Progenitor cell of endocrine pancreas (in vitro differentiated cells): ENCODE results near the gene HOXC6. TPM values are rescaled to one million over a fixed set of nuclear protein-coding genes. Genes with fewer than 3 reads are reported as not detected.

ENCODE experiments used
- DNase-seq: peaks from one replicate; pipeline ENCODE4 v3.0.0; 2021; ENCODE audit warnings: low spot score; ENCODE audit not compliant: unreplicated experiment
- H3K27ac Mint-ChIP-seq: 2 replicates; pipeline ENCODE4 v1.8.0; 2021; ENCODE audit warnings: mild to moderate bottlenecking, moderate library complexity, mixed read lengths
- H3K27me3 Mint-ChIP-seq: 2 replicates; pipeline ENCODE4 v1.8.0; 2021; ENCODE audit warnings: mixed read lengths
- H3K36me3 Mint-ChIP-seq: 2 replicates; pipeline ENCODE4 v1.8.0; 2022; ENCODE audit warnings: mixed read lengths; ENCODE audit not compliant: insufficient read depth
- H3K4me1 Mint-ChIP-seq: 2 replicates; pipeline ENCODE4 v1.8.0; 2021; ENCODE audit warnings: low read depth, mixed read lengths
- H3K4me3 Mint-ChIP-seq: 2 replicates; pipeline ENCODE4 v1.8.0; 2021; ENCODE audit warnings: low read depth, mild to moderate bottlenecking, moderate library complexity, mixed read lengths
- H3K9me3 Mint-ChIP-seq: 2 replicates; pipeline ENCODE4 v1.8.0; 2021; ENCODE audit warnings: low read depth, mixed read lengths
- total RNA-seq: library from RNA; stranded (reverse); gene quantifications from 2 replicates; pipeline ENCODE4 v1.2.1, GENCODE V29; 2021
- TF ChIP-seq, protein P1 (sequence below): fragments of 200-600 bp; sonication (generic); IDR thresholded peaks from one replicate; pipeline ENCODE4 v1.5.0; 2021; ENCODE audit warnings: antibody characterized with exemption, mild to moderate bottlenecking; ENCODE audit not compliant: unreplicated experiment

Gene HOXC6
- total RNA-seq, 1 donor from 2014 or later, result 0.17 TPM

DNA sequence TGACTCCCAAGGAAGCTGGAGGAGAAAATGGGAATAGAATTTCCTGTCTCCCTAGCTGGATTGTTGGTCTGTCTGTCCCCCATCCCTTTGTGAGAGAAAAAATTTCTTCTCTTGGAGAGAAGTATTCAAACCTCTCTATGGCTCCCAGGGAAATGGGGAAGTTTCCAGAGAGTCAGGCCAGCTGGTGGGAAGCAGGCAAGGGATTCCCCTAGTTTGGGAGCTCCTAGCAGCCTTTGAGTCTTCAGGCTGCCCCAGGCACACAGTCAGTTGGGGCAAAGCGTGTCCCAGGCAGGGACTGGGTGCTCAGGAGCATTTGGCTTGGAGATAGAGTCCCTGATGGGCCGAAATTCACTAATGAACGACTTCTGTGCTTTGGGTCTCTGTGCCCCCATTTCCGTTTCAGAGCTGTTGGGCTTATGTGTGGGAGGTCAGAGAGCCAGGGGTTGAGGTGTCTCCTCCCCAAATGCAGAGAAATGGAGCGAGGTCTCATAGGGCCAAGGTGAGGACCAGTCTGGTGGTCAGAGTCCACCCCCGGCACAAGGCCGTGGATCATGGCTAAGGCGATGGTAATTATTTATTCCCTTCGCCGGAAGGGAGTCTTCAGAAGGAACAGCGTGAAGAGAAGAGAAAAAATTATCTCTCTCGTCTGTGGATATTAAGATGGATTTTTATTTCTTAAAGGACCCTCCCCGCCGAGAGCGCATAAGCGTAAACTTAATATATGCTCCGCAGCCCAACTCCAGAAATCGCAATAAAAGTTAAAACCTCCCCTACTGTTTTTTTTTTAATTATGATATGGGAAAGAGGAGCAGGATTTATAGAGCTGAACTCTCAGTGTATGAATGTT lies 34.9 kb upstream of the HOXC6 start:
- no peaks in the 10 kb centered on the region for H3K36me3 Mint-ChIP-seq
- TF ChIP-seq, protein P1, sequence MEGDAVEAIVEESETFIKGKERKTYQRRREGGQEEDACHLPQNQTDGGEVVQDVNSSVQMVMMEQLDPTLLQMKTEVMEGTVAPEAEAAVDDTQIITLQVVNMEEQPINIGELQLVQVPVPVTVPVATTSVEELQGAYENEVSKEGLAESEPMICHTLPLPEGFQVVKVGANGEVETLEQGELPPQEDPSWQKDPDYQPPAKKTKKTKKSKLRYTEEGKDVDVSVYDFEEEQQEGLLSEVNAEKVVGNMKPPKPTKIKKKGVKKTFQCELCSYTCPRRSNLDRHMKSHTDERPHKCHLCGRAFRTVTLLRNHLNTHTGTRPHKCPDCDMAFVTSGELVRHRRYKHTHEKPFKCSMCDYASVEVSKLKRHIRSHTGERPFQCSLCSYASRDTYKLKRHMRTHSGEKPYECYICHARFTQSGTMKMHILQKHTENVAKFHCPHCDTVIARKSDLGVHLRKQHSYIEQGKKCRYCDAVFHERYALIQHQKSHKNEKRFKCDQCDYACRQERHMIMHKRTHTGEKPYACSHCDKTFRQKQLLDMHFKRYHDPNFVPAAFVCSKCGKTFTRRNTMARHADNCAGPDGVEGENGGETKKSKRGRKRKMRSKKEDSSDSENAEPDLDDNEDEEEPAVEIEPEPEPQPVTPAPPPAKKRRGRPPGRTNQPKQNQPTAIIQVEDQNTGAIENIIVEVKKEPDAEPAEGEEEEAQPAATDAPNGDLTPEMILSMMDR, result no peak
- no peak overlapping the region for H3K27ac Mint-ChIP-seq
- no peaks in the 10 kb centered on the region for H3K9me3 Mint-ChIP-seq
- peaks cover 100% of the 10 kb centered on the region for H3K27me3 Mint-ChIP-seq
- DNase-seq, result no peak
- H3K4me1 Mint-ChIP-seq, result peaks cover 4% of the 10 kb centered on the region
- H3K4me3 Mint-ChIP-seq, result no peak overlapping the region

DNA sequence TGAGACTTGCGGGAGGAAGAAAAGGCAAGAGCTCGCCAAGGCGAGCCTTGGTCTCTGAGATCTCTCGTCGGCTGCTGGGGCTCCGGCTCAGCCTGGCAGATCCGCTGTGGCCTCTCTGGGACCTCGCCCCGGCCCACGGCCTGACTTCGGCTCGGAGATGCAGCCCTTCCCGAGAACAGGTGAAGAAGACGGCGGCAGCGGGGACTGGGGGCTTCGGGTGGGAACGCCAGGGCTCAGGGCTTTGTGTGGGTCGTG lies 34.3 kb upstream of the HOXC6 start:
- H3K4me3 Mint-ChIP-seq, result no peak overlapping the region
- TF ChIP-seq, protein P1, result no peak
- peaks cover 100% of the 10 kb centered on the region for H3K27me3 Mint-ChIP-seq
- no peak for DNase-seq
- H3K9me3 Mint-ChIP-seq, result no peaks in the 10 kb centered on the region
- no peaks in the 10 kb centered on the region for H3K36me3 Mint-ChIP-seq
- peak overlapping the region; percentile 45 for H3K27ac Mint-ChIP-seq
- H3K4me1 Mint-ChIP-seq, result peaks cover 4% of the 10 kb centered on the region

DNA sequence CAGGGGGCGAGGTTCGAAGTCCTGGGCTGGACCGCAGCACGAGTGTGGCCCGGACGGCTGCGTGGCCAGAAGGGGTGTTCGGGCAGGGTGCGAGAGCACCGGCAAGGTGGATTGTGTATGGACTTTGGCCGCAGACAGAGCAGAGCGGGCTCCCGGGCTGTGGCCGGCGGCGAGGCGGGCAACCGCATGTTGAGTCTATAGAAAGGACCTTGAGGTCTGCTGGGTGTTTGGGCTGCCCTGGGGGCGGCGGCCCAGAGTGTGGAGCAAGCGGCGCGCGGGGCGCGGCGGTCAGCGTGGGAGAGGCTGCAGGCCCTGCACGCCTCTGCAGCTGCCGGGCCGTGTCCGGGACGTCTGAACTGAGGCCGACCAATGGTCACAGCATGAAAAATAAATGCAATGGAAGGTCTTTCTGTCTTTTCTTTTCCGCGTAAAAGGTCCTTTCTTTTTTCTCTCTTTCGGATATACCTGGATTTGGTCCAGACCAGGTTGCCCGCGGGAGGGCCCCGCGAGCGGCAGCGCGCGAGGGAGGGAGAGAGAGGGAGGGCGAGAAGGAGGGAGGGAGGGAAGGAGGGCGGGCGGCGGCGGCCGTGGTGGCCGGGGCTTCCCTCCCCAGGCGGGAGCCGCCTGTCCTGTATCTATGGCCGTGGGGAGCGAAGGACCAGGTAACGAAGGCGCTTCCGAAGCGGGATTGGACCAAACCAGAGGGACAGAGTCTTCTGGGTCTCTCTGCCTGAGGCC lies 33.8 kb upstream of the HOXC6 start:
- TF ChIP-seq, protein P1, result no peak
- no peak overlapping the region for H3K4me3 Mint-ChIP-seq
- H3K4me1 Mint-ChIP-seq, result peaks cover 4% of the 10 kb centered on the region
- H3K27me3 Mint-ChIP-seq, result peaks cover 100% of the 10 kb centered on the region
- no peaks in the 10 kb centered on the region for H3K9me3 Mint-ChIP-seq
- H3K27ac Mint-ChIP-seq, result peak overlapping the region; percentile 45
- DNase-seq, result no peak
- H3K36me3 Mint-ChIP-seq, result no peaks in the 10 kb centered on the region

DNA sequence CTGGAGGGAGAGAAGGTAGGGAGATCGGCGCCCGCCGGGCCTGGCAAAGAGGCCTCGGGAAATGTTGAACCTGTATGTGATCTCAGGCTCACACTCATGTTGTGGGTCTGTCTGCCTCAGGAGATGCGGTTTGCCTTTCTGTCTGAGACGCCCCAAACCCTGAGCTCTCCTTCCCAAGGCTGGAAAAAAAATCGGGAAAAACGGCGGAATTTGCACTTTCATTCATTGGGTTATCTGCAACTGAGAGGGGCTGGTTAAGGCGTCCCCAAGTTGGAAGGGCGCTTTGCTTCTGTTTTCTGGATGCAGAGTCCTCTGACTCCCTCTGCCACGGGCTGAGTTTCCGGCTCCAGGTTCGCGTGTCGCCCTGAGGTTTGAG lies 33.2 kb upstream of the HOXC6 start:
- H3K27me3 Mint-ChIP-seq, result peaks cover 100% of the 10 kb centered on the region

More for the DNA sequence above, 33.2 kb upstream of the HOXC6 start:
- Mint-ChIP-seq H3K36me3 (no peaks in the 10 kb centered on the region), H3K4me1 (peaks cover 4% of the 10 kb centered on the region), H3K27ac (no peak overlapping the region), H3K4me3 (no peak overlapping the region), H3K9me3 (no peaks in the 10 kb centered on the region)
- DNase-seq, result no peak
- TF ChIP-seq, protein P1, result no peak
